Activated naive CD4-positive, alpha-beta T cell treated with anti-CD3 and anti-CD28 coated beads, Interleukin-2, amount 50 U/mL, for 72 hours (primary cell): ENCODE results near the gene ADAM11. TPM values are rescaled to one million over a fixed set of nuclear protein-coding genes. Genes with fewer than 3 reads are reported as not detected.

Source experiments
- ATAC-seq, 2 donors: fragments of 150-1000 bp; cut with Tn5 transposase; 2 replicates each; pipeline ENCODE4 v1.10.0; 2021; ENCODE audit warnings: mild to moderate bottlenecking in 2 of 2, moderate library complexity in 2 of 2
- DNase-seq, 2 donors: peaks; one replicate each; pipeline ENCODE4 v3.0.0; 2021 to 2022; ENCODE audit warnings: low spot score in 2 of 2
- H3K27ac Mint-ChIP-seq, 2 donors: one replicate each; pipeline ENCODE4 v1.8.0; 2022; ENCODE audit warnings: mild to moderate bottlenecking in 2 of 2, mixed read lengths in 2 of 2
- H3K36me3 Mint-ChIP-seq, 2 donors: one replicate each; pipeline ENCODE4 v1.8.0; 2022; ENCODE audit warnings: mixed read lengths in 2 of 2
- H3K9me3 Mint-ChIP-seq, 2 donors: one replicate each; pipeline ENCODE4 v1.8.0; 2022; ENCODE audit warnings: mixed read lengths in 2 of 2
- total RNA-seq, 2 donors: library from RNA; stranded (reverse); gene quantifications; one replicate each; pipeline ENCODE4 v1.2.3, GENCODE V29; 2022

ADAM11 gene
- total RNA-seq, 2 donors from 2014 or later, result 0.25 to 1.3 TPM

- Mint-ChIP-seq H3K27ac (no peak overlapping the region), H3K36me3 (peaks cover 5 to 8% of the 10 kb centered on the region in 2 donors), H3K9me3 (no peaks in the 10 kb centered on the region)
- ATAC-seq (peak; percentile 34 to 43), DNase-seq (peak in 1 of 2 donors; percentile 15)
Measured at GRCh38 chr17:44830359-44831288, 71.8 kb downstream of the ADAM11 start.

- peaks cover 5 to 8% of the 10 kb centered on the region in 2 donors for H3K36me3 Mint-ChIP-seq
- no peaks in the 10 kb centered on the region for H3K9me3 Mint-ChIP-seq
- ATAC-seq (no peak), DNase-seq (no peak)
- no peak overlapping the region for H3K27ac Mint-ChIP-seq
Measured at GRCh38 chr17:44831371-44831770, 72.6 kb downstream of the ADAM11 start.

Other genes starting within 250 kb of the ADAM11 start
- under 1 TPM in 1 of 2 donors, not detected in 1; 0.27 TPM for gene FZD2, start 201.5 kb upstream of the ADAM11 start, total RNA-seq
- under 1 TPM; 0.37 to 0.96 TPM for gene MEIOC, start 102.5 kb upstream of the ADAM11 start, total RNA-seq
- gene CCDC43, start 69.2 kb upstream of the ADAM11 start, total RNA-seq, result 10 to 100 TPM; 33.8 to 35.3 TPM
- gene DBF4B, start 50.3 kb upstream of the ADAM11 start, total RNA-seq, result 10 to 100 TPM; 31.6 to 31.8 TPM
- gene GJC1, start 71.3 kb downstream of the ADAM11 start, total RNA-seq, result 1 to 10 TPM; 2.5 to 6.4 TPM
- not detected for gene HIGD1B, start 88.9 kb downstream of the ADAM11 start, total RNA-seq
- gene EFTUD2, start 140.5 kb downstream of the ADAM11 start, total RNA-seq, result 100 to 1,000 TPM in 1 of 2 donors, 10 to 100 TPM in 1; 77.8 to 186 TPM
- not detected for gene GFAP, start 156.5 kb downstream of the ADAM11 start, total RNA-seq
- 10 to 100 TPM; 49.8 to 90.8 TPM for gene KIF18B, start 188.8 kb downstream of the ADAM11 start, total RNA-seq
- under 1 TPM in 1 of 2 donors, not detected in 1; 0.18 TPM for gene C1QL1, start 209.3 kb downstream of the ADAM11 start, total RNA-seq